ENCODE results near the gene KSR1. TPM values are rescaled to one million over a fixed set of nuclear protein-coding genes. Genes with fewer than 3 reads are reported as not detected.

Gene KSR1
- polyA plus RNA-seq, 1 of the 3 experiments (the other 2 are of a cell fraction) = 7.5 TPM

DNA sequence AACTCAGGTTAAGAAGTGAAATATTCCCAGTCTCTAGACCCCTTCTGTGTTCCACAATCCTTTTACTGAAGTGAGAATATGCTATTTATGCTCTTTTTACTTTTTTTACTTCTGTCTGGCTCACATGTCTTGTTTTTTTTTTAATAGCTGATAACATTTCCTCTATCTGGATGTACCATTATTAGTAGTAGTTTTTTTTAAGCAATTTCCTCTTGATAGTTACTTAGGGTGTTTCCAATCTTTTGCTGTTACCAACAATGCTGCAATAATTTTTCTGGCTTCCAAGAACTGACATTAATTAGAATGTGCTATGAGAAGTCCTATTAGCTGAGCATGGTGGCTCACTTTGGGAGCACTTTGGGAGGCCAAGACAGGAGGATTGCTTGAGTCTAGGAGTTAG lies 32.0 kb downstream of the KSR1 start:
- Histone ChIP-seq H3K27ac (ENCODE audit: low read depth in 2 of 2, low read length in 1 of 2) (no peak overlapping the region), H3K9me3 (no peaks in the 10 kb centered on the region), H2AFZ (ENCODE audit: low read depth) (no peak overlapping the region), H3F3A (replicated peaks; ENCODE audit: insufficient read depth) (no peaks in the 10 kb centered on the region), H4K20me1 (ENCODE audit: insufficient read depth) (no peaks in the 10 kb centered on the region), H3K9me2 (no peaks in the 10 kb centered on the region), H3K4me2 (no peak overlapping the region), H3K79me2 (ENCODE audit: insufficient read depth) (no peaks in the 10 kb centered on the region), H3K4me1 (ENCODE audit: control insufficient read depth in 1 of 2, insufficient read depth in 2 of 2, low read depth in 1 of 2, low read length in 1 of 2) (no peaks in the 10 kb centered on the region; a peak in 2 of 4 replicates), H3K27me3 (ENCODE audit: insufficient read depth) (no peaks in the 10 kb centered on the region), H3K4me3 (ENCODE audit: low read depth in 2 of 2, low read length in 1 of 2) (no peak overlapping the region), H3K36me3 (replicated peaks in 1 of 2; ENCODE audit: control insufficient read depth in 1 of 2, insufficient read depth in 2 of 2, low read length in 1 of 2) (no peaks in the 10 kb centered on the region), H3K9ac (no peak overlapping the region)
- ChIA-PET POLR2A (no interaction called here), CTCF (interaction anchor here (0.8 to 1.7 kb wide), 5 partner anchors 9 to 114 kb away, joined by 3 to 4 read pairs (median 3); no protein-coding TSS in a partner anchor)
- TF ChIP-seq GATA2 (CRISPR knock-in tag; IDR thresholded peaks at IDR 0.05) = no peak
- TF ChIP-seq, protein P1, sequence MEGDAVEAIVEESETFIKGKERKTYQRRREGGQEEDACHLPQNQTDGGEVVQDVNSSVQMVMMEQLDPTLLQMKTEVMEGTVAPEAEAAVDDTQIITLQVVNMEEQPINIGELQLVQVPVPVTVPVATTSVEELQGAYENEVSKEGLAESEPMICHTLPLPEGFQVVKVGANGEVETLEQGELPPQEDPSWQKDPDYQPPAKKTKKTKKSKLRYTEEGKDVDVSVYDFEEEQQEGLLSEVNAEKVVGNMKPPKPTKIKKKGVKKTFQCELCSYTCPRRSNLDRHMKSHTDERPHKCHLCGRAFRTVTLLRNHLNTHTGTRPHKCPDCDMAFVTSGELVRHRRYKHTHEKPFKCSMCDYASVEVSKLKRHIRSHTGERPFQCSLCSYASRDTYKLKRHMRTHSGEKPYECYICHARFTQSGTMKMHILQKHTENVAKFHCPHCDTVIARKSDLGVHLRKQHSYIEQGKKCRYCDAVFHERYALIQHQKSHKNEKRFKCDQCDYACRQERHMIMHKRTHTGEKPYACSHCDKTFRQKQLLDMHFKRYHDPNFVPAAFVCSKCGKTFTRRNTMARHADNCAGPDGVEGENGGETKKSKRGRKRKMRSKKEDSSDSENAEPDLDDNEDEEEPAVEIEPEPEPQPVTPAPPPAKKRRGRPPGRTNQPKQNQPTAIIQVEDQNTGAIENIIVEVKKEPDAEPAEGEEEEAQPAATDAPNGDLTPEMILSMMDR (IDR thresholded peaks at IDR 0.05) = no peak
- no peak for TF ChIP-seq RAD21 (IDR thresholded peaks at IDR 0.05; ENCODE audit: low read length)
- no peak for TF ChIP-seq TCF12 (IDR thresholded peaks at IDR 0.05)
- TF ChIP-seq, protein P2, sequence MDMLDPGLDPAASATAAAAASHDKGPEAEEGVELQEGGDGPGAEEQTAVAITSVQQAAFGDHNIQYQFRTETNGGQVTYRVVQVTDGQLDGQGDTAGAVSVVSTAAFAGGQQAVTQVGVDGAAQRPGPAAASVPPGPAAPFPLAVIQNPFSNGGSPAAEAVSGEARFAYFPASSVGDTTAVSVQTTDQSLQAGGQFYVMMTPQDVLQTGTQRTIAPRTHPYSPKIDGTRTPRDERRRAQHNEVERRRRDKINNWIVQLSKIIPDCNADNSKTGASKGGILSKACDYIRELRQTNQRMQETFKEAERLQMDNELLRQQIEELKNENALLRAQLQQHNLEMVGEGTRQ (IDR thresholded peaks at IDR 0.05; ENCODE audit: borderline replicate concordance, low read depth, low read length) = no peak
- TF ChIP-seq MEF2A (IDR thresholded peaks at IDR 0.05; ENCODE audit: borderline replicate concordance, low read depth) = no peak
- TF ChIP-seq, protein P3, sequence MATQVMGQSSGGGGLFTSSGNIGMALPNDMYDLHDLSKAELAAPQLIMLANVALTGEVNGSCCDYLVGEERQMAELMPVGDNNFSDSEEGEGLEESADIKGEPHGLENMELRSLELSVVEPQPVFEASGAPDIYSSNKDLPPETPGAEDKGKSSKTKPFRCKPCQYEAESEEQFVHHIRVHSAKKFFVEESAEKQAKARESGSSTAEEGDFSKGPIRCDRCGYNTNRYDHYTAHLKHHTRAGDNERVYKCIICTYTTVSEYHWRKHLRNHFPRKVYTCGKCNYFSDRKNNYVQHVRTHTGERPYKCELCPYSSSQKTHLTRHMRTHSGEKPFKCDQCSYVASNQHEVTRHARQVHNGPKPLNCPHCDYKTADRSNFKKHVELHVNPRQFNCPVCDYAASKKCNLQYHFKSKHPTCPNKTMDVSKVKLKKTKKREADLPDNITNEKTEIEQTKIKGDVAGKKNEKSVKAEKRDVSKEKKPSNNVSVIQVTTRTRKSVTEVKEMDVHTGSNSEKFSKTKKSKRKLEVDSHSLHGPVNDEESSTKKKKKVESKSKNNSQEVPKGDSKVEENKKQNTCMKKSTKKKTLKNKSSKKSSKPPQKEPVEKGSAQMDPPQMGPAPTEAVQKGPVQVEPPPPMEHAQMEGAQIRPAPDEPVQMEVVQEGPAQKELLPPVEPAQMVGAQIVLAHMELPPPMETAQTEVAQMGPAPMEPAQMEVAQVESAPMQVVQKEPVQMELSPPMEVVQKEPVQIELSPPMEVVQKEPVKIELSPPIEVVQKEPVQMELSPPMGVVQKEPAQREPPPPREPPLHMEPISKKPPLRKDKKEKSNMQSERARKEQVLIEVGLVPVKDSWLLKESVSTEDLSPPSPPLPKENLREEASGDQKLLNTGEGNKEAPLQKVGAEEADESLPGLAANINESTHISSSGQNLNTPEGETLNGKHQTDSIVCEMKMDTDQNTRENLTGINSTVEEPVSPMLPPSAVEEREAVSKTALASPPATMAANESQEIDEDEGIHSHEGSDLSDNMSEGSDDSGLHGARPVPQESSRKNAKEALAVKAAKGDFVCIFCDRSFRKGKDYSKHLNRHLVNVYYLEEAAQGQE (IDR thresholded peaks at IDR 0.05; ENCODE audit: low read depth, low read length) = no peak
- TF ChIP-seq RXRA (IDR thresholded peaks at IDR 0.05; ENCODE audit: borderline replicate concordance, low read depth) = no peak
- TF ChIP-seq, protein P4, sequence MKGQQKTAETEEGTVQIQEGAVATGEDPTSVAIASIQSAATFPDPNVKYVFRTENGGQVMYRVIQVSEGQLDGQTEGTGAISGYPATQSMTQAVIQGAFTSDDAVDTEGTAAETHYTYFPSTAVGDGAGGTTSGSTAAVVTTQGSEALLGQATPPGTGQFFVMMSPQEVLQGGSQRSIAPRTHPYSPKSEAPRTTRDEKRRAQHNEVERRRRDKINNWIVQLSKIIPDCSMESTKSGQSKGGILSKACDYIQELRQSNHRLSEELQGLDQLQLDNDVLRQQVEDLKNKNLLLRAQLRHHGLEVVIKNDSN (IDR thresholded peaks at IDR 0.05; ENCODE audit: borderline replicate concordance, low read depth) = no peak
- no peak for TF ChIP-seq FOXJ3 (CRISPR knock-in tag; IDR thresholded peaks at IDR 0.05)
- no peak for TF ChIP-seq GABPA (IDR thresholded peaks at IDR 0.05; ENCODE audit: low read depth)
- TF ChIP-seq, protein P5, sequence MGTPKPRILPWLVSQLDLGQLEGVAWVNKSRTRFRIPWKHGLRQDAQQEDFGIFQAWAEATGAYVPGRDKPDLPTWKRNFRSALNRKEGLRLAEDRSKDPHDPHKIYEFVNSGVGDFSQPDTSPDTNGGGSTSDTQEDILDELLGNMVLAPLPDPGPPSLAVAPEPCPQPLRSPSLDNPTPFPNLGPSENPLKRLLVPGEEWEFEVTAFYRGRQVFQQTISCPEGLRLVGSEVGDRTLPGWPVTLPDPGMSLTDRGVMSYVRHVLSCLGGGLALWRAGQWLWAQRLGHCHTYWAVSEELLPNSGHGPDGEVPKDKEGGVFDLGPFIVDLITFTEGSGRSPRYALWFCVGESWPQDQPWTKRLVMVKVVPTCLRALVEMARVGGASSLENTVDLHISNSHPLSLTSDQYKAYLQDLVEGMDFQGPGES (IDR thresholded peaks at IDR 0.05; ENCODE audit: low read depth, low read length) = no peak
- TF ChIP-seq SMC3 (IDR thresholded peaks at IDR 0.05; ENCODE audit: low read depth, low read length) = no peak
- no peak for TF ChIP-seq FOSL2 (IDR thresholded peaks at IDR 0.05; ENCODE audit: borderline replicate concordance, low read depth)
- DNase-seq = no peak
